ENCODE measurements around the gene NOTCH2.

Gene NOTCH2

DNA sequence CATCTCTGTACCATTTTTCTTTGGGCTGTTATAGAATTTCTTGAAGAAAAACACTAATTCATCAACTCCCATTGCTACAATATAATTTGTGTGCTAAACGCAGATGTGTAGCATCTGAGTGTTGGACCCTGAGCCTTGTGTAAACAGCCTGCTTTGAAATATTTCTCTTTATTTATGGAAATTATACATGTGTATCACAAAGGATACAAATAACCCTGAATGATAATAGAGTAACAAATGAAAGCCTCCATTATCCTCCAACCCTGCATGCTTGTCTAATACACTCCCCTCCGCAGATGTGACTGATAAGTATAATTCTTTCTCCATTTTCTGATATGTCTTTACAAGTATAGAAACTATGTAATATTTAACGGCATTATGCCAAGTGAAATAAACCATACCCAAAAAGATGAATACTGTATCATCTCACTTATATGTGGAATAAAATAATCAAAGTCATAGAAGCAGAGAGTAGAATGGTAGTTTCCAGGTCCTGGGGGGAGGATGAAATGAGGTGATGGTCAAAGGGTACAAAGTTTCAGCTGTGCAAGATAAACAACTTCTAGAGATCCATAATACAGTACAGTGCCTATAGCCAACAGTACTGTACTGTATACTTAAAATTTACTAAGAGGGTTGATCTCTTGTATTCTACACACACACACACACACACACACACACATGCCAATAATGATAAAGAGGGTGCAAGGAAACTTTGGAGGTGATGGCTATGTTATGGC is 170.3 kb downstream of the NOTCH2 start:
- DNase-seq = no peak

DNA sequence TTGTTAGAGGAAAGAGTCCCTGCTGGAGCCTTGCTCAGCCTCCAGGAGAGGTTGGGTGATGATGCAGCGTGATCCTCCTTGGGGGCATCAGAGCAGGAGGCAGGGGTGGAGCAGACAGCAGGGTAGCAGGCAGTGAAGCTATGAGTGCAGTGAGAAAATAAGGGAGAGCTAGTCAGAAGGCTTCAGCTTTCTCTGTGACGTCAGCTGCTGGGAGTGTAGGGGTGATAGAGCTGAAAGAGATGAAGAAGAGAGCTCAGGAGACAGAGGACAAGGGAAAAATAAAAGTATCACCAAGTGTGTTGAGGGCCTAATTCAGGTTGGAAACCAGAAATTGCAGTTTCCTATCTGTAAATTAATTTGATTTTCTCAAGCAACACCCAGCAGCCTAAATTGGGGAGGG is 170.9 kb downstream of the NOTCH2 start:
- no peak for DNase-seq

DNA sequence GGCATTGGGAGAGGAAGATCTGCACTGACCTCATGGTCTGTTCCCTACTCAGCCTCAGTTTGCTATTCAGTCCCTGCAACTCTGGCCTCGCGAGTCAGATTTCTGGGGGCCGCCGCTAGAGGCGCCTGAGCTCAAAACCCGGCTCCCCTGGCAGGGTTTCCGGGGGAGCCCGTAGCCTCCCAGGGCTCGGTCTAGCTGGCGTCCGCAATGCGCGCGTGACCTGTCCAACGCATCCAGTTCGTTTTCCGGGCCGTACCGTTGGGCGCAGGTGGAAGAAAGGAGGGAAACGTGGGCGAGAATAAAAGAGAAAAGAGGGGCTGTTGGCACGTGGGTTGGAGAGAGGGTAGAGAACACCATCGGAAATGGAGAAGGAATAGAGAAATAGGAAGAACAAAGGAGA is 173.2 kb downstream of the NOTCH2 start, which contains the start of gene ADAM30:
Gene ADAM30 (minus strand): TSS at position 213 of the 400 bp plus-strand sequence. CDS start 179 bp downstream, at position 34.
- DNase-seq = no peak

DNA sequence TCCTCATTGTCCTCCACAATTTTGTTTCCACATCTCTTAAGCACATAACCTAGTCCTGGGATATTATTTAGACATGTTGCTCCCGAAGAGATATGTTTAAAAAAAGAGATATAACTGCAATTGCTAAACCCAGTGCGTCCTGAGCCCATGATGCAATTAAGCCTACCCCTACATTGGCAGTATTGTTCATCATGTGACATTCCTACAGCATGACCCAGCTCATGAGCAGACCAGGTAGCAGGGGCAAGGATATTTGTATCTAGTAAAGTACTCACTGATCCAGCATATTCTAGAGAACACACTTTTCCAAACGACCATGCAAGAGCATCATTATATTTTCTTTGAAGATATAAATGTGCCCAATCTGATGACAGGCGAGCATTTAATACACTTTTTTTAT is 174.4 kb downstream of the NOTCH2 start:
- no peak for DNase-seq

DNA sequence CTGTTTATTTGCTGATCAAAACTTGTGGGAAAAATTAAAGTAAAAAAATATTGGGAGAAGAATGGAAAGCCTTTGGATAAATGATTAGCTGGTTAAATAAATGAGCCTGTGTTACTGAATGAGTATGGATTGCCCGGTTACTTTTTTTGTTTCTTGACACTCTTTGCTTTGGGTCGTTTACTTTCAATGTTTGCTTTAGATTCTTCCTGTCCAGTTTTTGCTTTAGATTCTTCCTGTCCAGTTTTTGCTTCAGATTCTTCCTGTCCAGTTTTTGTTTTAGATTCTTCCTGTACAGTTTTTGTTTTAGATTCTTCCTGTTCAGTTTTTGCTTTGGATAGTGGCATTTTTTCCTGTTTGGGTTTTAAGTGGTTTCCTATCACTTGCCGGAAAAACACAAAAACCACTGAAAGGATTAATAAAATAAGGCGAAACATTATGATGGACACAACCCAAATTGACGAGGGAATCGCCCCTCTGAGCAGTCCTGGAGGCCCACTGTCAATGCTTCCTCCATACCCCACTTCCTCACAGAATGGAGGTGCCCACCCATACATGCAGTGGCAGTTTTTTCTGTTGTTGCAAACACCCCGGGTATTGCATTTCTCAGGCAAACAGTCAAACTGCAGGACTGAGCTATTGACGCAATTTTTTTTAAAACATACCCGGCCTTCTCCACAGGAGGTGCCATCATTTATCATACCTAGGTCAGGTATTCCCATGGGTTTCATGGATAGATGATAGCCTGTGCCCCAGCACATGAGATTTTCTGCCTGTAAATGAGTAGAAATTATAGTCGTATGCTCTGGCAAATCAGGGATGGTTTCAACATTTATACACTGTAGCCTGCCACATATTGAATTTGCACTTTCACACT is 175.4 kb downstream of the NOTCH2 start:
- no peak for DNase-seq

DNA sequence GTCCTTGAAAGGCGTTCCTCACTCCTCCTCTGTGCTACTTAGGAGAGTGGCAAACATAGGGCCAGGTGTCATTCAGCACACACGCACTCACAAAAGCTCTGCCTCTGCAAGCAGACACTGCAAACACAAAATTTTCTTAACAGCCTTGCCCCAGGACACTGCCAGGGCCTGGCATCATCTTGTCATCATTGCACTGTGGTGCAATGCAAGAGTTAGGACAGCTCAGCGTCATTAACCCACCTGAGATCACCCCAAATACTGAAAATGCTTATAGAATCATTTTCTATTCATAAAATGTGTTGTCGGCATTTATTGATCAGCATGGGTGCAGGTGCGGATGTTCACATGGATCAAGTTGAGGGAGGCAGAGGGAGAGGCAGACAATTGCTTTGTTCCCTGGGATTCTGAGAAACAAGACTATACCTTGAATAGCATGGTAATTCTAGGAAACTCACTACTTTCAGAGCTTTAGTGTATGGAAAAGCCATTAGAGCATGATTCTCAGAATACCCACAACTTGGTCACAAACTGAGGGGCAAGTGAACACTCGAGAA is 176.1 kb downstream of the NOTCH2 start:
- DNase-seq = no peak

DNA sequence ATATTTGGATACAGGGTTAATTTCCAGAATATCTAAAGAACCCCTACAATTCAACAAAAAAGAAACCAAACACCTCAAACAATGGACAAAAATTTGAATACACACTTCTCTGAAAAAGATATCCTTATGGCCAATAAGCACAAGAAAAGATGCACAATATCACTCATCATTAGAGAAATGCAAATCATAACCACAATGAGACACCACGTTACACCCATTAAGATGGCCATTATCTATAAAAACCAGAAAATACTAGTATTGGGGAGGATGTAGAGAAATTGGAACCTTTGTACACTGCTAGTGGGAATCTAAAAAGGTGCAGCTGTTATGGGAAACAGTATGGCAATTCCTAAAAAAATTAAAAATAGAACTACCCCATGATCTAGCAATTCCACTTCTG is 178.1 kb downstream of the NOTCH2 start:
- DNase-seq = no peak

DNA sequence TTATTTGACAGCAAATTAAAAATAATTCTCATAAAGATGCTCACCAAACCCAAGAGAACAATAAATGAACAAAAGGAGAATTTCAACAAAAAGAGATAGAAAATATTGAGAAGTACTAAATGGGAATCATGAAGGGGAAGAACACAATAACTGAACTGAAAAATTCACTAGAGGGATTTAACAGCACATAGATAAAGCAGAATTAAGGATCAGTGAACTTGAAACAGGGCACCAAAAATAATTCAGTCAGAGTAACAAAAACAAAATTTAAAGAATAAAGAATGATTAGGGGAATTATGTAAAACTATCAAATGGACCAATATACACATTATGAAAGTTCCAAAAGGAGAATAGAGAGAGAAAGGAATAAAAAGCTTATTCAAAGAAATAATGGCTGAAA is 181.0 kb downstream of the NOTCH2 start:
- DNase-seq = no peak

DNA sequence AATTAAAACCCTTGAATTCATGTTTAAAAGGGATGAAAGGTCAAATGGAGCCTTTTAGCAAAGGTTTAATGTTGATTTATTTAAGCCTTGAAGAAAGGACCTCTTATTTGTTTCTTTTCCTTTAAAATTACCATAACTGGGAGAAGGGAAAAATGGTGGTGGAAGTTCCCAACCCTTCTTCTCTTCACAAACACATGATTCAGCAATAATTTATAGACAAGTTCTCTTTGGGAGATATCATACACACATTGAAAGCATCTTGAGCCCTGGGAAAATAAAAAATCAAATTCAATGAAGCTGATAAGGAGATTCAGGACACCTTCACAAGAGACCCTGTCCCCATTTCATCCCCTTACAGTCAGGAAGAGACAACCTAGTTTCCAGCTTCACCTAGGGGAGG is 182.0 kb downstream of the NOTCH2 start:
- DNase-seq = no peak

DNA sequence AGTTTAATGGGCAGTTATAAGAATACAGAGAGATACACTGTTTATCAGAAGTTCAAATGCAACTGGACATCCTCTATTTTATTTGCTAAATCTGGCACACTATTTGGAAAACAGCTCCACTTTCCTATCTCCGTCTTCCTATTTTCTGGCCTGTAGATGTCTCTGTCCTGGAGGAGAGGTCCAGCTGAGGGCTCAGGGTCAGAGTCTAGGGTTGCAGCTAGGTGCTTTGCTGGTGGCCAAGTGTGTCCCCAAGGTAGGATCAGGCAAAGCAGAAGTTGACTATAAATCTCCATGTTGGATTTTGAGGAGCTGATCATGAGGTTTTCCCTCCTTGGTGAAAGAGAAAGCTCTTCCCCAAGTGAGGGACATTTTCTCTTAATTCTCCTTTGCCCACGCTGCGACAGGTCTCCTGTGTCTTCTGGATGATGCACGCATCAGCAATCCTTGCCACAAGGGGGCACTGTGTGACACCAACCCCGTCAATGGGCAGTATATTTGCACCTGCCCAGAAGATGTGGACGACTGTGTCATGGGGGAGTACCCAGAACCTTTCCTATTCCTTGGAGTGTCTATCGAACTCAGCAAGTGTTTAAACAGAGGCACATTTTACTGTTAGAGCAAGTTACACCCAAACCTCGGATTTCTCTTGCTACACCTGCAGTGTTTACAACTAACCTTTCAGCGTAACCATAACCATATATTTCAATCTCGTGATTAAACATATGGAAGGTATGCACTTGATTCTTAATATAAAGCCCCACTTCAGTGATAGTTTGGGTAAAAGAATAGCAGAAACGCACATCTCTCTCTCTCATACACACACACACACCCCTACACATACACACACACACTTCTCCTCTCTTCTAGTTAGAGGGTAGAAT is 183.3 kb downstream of the NOTCH2 start:
- peak in 4 of 6 experiments; percentile 5 to 29 (median 21) for DNase-seq

DNA sequence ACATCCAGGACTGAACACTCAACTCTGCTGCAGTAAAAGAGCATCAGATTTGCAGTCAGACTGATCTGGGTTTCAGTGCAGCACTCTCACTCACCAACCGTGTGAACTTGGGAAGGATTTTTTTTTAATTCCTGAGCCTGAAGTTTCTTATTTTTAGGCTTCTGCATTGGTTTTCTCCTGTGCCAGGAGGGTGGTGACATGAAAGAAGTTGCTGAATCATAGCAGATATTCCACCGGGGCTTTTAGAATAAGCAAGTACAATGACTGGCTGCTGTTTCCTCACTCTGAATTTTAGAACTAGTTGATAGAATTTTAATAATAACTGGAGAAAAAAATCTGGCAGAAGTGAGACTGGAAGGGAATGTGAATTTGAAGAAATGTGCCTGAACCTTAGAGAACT is 184.8 kb downstream of the NOTCH2 start:
- no peak for DNase-seq

DNA sequence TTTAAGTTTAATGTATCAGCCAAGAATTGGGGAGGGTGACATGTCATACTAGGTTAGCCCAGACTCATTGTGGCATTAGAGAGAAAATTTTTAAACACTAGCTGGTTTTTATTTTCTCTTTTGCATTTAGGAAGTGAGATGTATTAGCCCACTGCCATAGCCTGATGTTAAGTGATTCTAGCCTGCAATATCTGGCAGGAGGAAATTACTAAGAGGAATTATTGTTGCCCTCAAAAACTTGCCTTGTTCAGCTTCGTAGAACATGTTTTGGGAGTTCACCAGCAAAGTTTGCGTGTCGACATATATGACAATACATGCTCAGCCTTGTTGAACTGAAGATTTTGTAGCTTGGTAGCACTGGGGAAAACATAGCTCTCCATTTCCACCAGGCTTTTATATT is 185.6 kb downstream of the NOTCH2 start:
- no peak for DNase-seq

DNA sequence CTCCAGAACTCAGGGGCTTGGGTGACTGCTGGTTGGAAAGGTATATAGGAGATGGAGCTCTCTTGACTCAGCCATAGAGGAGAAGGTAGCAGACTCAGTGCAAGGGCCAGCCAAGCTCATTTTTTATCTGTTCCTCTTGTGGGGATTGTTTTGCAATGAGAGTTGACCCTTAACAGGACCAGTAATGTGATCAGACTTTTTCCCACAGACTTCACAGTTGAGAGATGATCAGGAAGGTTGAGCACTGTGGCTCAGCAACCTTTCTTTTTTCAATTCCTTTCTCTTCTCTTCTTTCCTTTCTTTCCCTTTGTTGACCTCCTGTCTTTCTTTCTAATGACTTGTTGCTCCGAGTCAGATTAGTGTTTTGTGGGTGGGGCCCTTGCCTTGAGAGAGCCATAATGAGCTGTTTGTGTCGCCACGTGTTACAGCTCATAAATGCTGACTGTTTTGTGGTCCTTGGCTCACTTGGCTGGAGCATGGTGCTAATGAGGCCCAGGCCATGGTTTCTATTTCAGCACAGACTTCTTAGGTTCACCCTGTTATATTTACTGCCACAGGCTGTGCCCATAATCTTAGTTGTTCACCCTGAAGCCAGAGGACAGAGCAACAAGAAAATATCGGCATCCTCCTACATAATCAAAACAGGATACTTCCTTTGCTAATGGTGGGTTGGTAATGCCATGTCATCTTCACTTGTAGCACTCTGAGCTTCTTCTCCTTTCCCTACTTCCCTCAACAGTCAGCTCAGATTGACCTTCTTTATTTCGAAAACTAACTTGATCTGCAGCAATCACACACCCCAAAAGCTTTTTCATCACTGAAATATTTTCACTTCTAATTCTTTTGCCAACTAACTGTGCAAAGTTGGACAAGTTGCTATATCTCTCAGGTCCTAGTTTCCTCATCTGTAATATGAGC is 187.1 kb downstream of the NOTCH2 start:
- DNase-seq = no peak

DNA sequence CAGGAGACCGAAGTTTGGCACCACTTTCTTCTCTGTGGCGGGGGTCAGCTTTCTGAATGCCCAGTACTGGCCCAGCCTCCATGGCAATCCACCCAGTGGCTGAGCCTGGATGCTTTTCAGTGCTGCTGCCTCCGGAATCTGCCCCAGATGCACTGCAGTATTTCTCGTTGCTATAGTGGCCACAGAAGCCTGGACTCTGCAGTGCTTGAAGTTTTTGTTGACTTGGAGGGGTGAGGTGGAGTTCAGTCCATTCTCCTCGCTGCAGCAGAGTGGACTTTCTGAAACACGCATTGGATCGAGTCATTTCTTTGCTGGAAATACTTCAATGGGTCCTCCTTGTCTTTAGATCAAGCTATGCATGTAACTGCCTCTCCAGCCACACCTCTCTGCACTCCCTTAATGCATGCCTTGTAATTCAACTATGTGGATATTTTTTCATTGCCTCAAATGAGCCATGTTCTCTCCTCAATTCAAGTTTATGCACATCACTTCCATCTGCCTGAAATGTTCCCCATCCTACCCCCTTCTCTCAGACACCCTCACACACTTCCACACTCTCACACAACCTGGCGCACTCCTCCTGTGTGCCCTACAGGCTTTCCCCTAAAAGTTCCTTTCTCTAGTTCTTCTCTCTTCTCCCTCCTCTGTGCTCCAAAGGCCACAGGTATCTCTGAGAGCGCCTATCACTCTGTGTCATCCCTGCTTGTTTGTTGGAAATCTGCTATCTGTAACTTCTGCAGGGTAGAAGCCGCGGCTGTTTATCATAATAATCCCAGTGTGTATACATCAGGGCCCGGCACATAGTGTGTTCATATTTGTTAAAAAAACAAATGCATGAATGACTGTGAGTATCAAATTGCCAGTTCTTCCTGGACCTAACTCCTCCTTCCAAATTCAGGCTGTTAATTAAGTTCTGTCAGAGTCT is 189.7 kb downstream of the NOTCH2 start:
- no peak for DNase-seq

DNA sequence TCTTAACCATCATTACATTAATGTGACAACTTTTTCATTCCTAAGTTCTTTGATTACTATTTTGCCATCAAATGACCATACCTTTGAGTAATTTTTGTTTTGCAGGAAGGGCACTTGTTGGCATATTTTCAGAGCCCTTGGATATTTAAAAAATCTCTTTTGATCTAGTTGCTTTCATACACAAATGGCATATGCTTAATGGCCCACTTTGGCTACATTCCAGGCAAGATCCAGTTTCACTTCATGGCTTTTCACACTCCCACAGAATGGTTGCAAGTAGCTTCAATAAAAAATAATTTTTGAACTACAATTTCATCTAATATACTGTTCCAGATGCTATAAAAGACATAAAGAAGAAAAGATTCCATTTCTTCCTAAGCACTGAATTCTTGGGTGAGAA is 191.3 kb downstream of the NOTCH2 start:
- no peak for DNase-seq

DNA sequence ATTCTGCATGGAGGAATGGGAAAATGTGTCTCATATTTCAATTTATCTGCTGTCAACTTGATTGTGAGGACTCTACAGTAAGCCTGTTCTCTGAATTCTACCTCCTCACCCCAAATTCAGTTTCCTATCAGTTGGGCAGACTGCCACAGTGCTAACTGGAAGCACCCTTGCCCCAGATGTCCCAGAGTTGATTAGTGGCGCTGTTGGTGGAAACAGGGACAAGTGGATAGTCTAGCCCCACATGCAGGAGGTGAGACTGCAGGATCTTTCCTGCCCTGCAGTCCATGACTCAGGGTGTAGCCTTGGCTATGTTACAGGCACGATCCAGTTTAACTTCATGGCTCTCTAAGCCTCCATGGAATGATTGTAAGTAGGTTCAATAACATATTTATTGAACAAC is 195.3 kb downstream of the NOTCH2 start:
- no peak for DNase-seq

DNA sequence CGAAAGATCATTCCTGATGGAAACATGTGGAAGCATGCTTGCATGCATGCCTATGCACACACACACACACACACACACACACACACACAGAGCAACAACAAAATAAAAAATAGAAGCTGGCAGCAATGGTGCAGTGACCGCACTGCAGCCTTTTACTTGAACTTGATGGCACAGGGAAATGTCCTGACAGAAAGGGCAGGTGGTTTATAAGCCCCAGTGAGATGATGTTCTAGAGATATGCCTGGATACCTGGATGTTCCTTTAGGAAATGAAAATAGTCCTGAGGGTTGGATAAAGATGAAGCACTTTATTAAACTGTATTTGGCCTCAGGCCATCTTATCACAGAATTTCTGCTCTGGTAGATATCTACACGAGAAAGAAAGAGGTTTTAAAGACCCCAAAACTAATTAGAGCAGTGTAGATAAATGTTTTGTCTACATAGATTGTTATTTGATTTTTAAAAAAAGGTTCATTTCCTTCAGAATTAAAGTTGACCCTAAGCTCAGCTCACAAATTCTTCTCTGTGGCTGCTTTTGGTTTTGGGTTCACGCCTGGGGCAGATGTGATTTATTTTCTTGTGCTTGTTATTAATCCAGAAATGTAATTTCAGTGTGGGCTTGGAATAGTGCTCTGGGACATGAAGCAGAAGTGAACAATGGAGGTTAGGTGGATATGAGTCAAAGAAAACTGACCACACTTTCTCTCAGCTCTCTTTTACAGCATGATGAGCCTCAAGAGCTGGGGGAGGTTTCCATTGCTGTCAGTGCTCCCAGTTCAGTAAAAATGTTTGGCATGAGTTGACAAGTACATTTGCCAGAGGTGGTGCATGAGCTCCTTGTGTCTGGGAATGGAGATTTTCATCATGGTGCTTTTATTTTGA is 196.1 kb downstream of the NOTCH2 start:
- DNase-seq = no peak

DNA sequence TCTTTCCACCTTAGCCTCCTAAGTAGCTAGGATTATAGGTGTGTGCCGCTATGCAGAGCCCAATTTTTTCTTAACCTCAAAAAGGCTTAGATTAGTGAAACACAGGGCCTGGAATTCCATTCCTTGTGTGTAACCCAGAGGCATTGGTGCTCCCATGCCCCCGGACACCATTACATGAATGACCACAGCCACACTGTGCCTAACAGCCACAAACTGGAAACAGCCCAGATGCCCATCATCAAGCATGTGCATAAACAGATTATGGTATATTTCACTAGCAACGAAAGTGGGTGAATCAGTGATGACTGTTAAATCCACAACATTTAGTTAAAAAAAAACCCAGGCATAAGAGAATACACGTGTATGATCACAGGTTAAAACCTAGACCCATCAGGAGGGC is 197.6 kb downstream of the NOTCH2 start:
- DNase-seq = no peak

DNA sequence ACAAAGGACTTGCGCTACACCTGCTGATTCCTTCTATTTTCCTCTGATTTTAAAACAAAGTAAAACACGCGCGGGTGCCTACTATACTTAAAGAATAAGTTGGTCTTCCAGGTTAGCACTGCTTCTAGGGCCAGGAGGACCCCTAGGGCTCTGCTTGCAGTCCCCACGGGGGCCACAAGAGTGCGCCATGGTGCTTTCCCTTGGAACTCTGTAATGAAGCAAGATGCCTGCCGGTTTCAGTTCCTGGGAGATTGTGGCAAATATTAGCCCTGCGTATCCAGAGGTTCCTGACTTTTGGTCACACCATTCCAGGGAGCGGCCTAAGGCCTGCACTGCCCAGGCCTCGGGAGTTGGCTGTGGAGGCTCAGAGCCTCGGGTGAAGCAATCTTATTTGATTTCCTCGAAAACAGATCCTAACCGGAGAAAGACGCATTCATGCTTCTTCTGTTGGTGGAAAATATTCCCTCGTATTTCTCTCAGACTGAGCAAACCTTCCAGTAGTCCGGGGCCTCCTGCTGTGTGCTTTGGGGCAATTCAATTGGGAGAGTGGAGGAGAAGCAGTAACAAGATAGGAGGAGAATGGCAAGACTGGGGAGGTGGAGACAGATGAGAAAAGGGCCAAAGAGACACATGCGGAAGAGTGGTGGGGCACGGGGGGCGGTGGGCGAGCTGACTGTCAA is 198.4 kb downstream of the NOTCH2 start:
- DNase-seq = peak in 5 of 6 experiments; percentile 4 to 38 (median 17)

All from stimulated activated naive CD4-positive, alpha-beta T cell (primary cell).